Sciatic nerve (tissue), 2 donors: ENCODE data around the gene TIAM1. TPM values are rescaled to one million over a fixed set of nuclear protein-coding genes. Genes with fewer than 3 reads are reported as not detected.

Experiments
- ATAC-seq: fragments of 200-7000 bp; cut with Tn5 transposase; one replicate; pipeline ENCODE4 v1.9.1; 2020; ENCODE audit warnings: mild to moderate bottlenecking, moderate library complexity
- DNase-seq: peaks from one replicate; pipeline ENCODE4 v3.0.0-alpha.2; 2020; ENCODE audit warnings: low spot score
- intact Hi-C: fragments of 100-400 bp; cut with DNase I; formaldehyde crosslinking; loops from one replicate; pipeline ENCODE4 v1.14.2; 2022
- total RNA-seq: library from RNA; stranded (reverse); fragmentation: NEBNext Ultra II Directional; extraction: Animal tissue kit (Norgen Biotek cat#: 25700); gene quantifications from one replicate; pipeline ENCODE4 v1.2.1, GENCODE V29; 2021
- donor health status: DM: no; HTN: no; CAD: no.
- donor health status: DM: no; HTN: no; CAD: no.

TIAM1 gene
- total RNA-seq, 1 donor from 2014 or later, result 40.2 TPM

DNA sequence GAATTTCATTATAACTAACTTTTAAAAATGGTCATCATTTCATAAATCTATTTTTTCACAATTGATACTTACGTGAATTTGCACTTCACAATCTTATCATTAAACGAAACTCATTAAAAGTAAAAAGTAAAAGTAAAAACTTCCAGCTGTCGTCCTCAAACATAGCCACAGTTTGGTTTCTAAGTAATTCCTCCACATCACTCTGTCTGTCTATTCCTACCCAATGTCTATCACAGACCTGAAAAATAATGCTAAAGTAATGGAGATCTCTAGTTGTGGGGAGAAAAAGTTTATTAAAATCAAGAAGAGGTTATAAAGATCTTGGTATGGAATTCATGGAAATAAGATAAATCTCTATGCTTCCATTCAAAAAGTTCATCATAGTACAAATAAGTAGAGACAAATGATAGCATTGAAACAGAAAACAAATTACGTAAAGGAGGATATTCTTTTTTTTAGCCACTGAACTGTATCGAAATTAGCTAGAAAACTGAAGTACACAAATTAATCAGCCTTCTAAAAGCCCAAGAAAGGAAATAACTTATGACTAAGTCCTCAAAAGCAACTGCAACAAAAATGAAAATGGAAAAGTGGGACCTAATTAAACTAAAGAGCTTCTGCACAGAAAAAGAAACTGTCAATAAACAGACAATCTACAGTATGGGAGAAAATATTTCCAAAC is 148.6 kb downstream of the TIAM1 start:
- ATAC-seq (no peak), DNase-seq (no peak)
- intact Hi-C loops, result loop anchor here (5.0 to 10.0 kb wide), 2 partner anchors 389 to 743 kb away; no protein-coding TSS in a partner anchor

- no peak for ATAC-seq
- intact Hi-C loops, result loop anchor here (5.0 to 10.0 kb wide), 2 partner anchors 390 to 742 kb away; no protein-coding TSS in a partner anchor
These were observed 149.4 kb downstream of the TIAM1 start for GRCh38 chr21:31194510-31195293.

DNA sequence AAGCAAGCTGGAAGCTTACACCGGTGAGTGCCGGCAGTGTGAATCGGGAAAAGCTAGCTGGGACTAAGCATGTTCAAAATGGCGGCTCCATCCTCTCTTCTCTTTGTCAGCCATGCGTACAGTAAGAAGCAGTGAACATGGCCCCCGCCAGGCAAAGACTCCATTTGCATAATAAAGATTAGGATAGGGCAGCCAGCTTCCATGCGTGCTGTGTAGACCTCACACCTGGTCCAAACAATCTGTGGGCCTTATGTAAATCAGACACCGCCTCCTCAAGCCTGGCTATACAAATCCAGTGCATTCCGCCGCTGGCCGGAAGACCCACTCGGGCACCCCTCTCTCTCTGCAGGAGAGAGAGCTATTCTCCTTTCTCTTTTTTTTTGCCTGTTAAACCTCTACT is 150.3 kb downstream of the TIAM1 start:
- no peak for ATAC-seq

More at GRCh38 chr21:31194510-31195293, 149.4 kb downstream of the TIAM1 start:
- DNase-seq, result no peak

GRCh38 chr21:31191553-31191952 is 152.5 kb downstream of the TIAM1 start:
- ATAC-seq, result no peak
- no peak for DNase-seq
- intact Hi-C loops, result loop anchor here (10.0 kb wide), 1 partner anchor 393 kb away; no protein-coding TSS in a partner anchor

More for the DNA sequence above, 150.3 kb downstream of the TIAM1 start:
- intact Hi-C loops, result loop anchor here (10.0 kb wide), 1 partner anchor 391 kb away; no protein-coding TSS in a partner anchor
- no peak for DNase-seq

GRCh38 chr21:31190516-31190915 is 153.5 kb downstream of the TIAM1 start:
- intact Hi-C loops, result loop anchor here (10.0 kb wide), 1 partner anchor 394 kb away; no protein-coding TSS in a partner anchor
- ATAC-seq, result no peak
- no peak for DNase-seq

GRCh38 chr21:31187499-31187898 is 156.6 kb downstream of the TIAM1 start:
- DNase-seq (no peak), ATAC-seq (no peak)
- intact Hi-C loops, result no loop called here

DNA sequence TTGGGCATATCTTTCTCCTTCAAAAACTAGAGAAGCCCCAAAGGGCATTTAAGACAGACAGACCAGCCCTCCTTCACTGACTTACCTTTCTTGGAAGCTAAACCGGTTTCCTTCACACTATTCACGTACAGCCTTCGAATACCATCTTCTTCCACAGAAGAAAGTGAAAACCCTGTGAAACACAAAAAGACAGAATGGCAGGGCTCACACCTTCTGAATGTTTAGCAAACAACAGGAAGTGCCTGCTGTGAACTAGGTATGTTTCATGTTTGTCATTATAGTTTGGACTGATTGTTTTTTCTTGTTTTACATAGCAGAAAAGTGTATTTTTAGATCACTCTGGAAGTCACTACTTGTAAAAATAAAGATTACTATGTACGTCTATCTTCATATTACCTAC is 157.1 kb downstream of the TIAM1 start:
- no peak for DNase-seq
- ATAC-seq, result no peak
- intact Hi-C loops, result no loop called here

DNA sequence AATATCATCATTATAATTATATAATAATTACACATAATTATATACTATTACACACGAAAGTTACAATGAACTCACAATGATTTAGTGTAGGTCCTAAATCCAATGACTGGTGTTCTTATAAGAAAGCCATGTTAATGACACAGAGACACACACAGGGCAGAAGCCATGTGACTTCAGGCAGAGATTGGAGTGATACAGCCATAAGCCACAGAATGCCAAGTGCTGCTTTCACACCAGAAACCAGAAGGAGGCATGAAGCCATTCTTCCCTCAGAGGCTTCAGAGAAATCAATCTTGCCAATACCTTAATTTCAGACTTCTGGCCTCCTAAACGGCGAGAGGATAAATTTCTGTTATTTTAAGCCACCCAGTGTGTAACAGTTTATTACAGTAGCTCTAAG is 158.4 kb downstream of the TIAM1 start:
- intact Hi-C loops, result no loop called here
- no peak for ATAC-seq
- no peak for DNase-seq

DNA sequence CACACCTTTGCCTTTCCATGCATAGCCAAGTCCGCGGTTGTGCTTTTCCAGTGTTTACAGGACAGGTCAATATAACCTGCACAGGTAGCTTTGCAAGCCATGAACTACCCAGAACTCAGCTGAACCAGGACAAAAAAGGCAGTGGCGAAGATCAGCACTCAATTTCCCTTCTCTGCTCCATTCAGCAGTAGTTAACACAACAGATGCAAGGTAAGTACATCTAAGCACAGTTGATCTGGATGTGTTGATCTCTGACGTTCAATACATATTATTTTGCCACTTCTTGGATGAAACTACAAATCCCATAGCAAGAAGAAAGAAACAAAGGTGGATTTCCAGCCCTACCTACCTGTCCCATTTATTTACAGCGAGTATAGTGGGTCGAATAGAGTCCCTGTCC is 159.2 kb downstream of the TIAM1 start:
- intact Hi-C loops, result loop anchor here (5.0 kb wide), 1 partner anchor 83 kb away; no protein-coding TSS in a partner anchor
- DNase-seq (no peak), ATAC-seq (no peak)

DNA sequence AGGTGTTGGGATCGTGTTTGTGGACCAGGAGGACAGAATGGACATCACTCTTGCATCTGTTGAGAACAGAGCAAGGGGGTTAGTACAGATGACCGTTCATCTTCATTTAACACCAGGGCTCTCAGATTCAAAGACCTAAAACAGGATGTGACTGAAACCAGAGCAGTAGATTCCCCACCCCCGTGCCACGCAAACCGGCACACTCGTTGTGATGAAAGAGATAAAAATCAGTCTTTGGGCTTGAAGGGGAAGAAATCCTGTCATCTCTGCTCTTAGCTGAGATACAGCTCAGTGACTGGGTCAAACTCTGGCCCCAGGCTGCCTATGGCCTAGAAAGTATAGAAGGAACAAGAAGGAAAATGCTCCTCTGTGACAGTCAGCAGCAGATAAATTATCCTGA is 159.6 kb downstream of the TIAM1 start:
- intact Hi-C loops, result loop anchor here (5.0 kb wide), 1 partner anchor 82 kb away; no protein-coding TSS in a partner anchor
- ATAC-seq (no peak), DNase-seq (no peak)

- DNase-seq (no peak), ATAC-seq (no peak)
- intact Hi-C loops, result loop anchor here (5.0 kb wide), 1 partner anchor 80 kb away; no protein-coding TSS in a partner anchor
These were observed 161.6 kb downstream of the TIAM1 start for GRCh38 chr21:31182231-31183140.

DNA sequence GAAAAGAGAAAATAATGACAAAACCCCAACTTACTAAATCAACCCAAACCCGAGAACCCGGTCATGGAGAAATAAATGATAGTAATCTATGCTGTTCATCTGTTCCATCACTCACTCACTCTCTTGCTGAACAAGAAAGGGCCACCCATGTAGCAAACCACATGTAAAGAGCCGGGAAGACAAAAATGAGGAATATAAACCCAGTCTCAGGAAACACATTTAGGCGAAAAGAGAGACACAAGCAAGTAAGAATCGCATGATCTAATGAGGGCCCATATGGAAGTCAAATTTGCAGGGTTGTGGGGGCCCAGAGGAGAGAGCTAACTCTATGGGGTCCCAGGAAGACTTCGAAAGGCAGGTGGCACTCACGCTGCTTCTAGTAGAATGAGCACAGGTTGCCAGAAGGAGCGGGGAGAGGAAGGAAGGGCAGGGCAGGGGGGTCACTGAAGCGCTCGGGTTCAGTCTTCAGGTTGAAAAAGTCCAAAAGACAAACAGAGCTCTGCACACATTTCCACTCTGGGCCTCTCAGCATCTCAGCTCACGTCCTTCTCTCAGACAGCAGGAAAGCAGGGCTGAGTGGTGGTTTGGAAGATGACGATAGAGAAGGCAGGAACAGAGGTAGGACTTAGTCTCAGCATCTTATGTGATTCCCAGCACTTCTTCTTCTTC is 162.8 kb downstream of the TIAM1 start:
- intact Hi-C loops, result loop anchor here (5.0 kb wide), 1 partner anchor 79 kb away; no protein-coding TSS in a partner anchor
- DNase-seq (no peak), ATAC-seq (peak; percentile 20)

- peak; percentile 72 for ATAC-seq
- intact Hi-C loops, result loop anchor here (5.0 kb wide), 1 partner anchor 78 kb away; no protein-coding TSS in a partner anchor
- no peak for DNase-seq
These were observed 163.6 kb downstream of the TIAM1 start for GRCh38 chr21:31180256-31181081.

DNA sequence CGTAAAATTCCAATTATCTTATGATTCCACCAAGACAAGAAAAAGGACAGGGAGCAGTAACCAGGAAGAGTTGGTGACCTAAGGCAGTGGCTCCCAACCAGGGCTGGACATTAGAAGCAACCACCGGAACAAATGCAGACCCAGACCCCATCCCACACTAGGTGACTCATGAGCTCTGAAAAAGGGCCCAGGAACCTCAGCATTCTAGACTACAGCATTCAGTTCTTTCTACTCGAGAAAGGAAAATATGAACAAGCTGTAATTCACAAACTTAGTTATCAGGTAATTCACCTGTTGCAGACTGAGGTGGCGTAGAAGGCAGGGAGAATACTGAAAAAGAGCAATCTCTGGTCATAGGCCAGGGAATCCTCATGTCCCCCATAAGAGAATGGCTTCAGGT is 167.3 kb downstream of the TIAM1 start:
- DNase-seq, result no peak
- intact Hi-C loops, result no loop called here
- ATAC-seq, result no peak

DNA sequence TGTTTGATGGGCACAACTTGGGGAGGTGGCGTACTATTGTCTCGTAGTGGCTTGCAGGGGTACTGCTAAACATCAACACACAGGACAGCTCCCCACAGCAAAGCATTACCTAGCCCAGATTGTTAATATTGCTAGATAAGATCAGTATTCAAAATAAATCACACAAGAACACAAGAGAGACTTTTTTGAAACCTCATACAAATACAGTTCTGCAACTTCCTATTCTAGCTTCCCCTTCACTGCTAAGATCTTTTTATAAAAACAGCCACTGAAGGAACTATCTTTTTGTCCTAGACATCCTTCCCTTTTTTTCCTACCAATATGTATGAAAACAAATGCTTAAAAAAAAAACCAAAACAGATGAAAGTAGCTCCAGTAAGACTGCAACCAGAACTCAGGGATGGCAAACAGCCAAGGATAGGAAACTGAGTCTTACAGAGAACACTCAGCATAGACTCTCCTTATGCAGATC is 167.9 kb downstream of the TIAM1 start:
- intact Hi-C loops, result no loop called here
- no peak for DNase-seq
- ATAC-seq, result no peak

DNA sequence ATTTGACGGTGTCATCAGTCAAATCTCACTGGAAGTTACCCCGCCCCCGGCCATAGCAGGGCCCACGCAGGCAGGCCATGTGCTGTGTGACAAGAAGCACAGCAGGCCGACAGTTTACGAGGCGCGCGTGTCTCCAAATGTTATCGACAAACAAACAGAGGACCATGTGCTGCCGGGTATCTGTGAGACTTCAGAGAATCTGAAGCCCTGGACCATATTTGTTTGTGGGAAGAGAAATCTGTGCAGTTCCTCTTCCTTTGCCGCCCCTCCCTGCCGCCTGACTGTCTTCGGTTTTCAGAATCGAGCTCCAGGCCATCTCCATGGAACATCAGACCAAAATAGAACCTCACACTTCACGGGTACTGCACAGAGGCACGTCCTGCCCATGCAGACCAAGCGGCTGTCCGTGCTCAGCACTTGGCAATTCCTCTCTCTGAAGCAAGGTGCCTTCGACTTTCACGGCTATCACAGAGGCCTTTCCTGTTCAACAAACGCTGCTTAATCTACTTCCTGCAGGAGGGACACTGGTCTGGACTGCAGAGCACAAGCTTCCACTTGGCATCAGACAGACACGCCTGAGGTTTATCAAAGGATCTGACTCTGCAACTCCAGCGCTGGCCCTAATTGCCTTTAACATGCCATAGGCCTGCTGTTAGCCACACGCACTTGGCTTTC is 170.0 kb downstream of the TIAM1 start:
- ATAC-seq, result peak; percentile 78
- intact Hi-C loops, result loop anchor here (1.0 kb wide), 1 partner anchor 28 kb away; no protein-coding TSS in a partner anchor
- no peak for DNase-seq

- ATAC-seq (no peak), DNase-seq (no peak)
- intact Hi-C loops, result no loop called here
These were observed 171.7 kb downstream of the TIAM1 start for GRCh38 chr21:31172328-31172727.
